ENCODE measurements around the gene TMED10. TPM values are rescaled to one million over a fixed set of nuclear protein-coding genes. Genes with fewer than 3 reads are reported as not detected.
"Not testable (repeated sequence)": the region's sequence is repeated elsewhere in the genome, so short reads cannot be mapped to it uniquely, and the experiment has no call there.

Gene TMED10
- total RNA-seq, 2 donors from 2014 or later = 150 to 243 TPM

DNA sequence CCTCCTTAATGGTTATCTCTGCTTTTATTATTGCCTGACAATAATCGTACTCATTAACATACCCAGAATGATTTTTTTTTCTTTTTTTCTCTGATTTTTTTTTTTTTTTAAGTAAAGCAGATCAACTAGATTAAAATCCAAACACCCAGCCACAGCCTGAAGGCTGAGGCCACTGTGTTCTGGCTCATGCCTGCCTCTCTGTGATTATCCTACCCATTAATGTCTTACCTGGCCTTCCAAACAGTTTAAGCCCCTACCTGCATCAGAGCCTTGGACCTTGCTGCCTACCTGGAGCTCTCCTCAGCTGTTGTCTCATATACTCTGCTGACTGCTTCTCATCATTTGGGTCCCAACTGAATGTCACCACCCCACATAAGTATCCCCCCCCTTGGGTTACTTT, 6.8 kb upstream of the TMED10 start:
- no peak for DNase-seq
- Histone ChIP-seq H3K4me3 (no peak overlapping the region), H3K27me3 (no peaks in the 10 kb centered on the region), H3K27ac (peak overlapping the region in 3 of 4 donors; percentile 12 to 45 (median 37)), H3K36me3 (replicated peaks in 1 of 2; ENCODE audit: insufficient read depth in 1 of 2, low read depth in 2 of 2) (no peaks in the 10 kb centered on the region), H3K4me1 (peaks cover 5% of the 10 kb centered on the region), H3K9me3 (no peaks in the 10 kb centered on the region)
- peak; percentile 41 for ATAC-seq
- 7 to 26% methylated on average over 1 of the region's 1 CpG for WGBS, 2 donors
- TF ChIP-seq, protein P1, sequence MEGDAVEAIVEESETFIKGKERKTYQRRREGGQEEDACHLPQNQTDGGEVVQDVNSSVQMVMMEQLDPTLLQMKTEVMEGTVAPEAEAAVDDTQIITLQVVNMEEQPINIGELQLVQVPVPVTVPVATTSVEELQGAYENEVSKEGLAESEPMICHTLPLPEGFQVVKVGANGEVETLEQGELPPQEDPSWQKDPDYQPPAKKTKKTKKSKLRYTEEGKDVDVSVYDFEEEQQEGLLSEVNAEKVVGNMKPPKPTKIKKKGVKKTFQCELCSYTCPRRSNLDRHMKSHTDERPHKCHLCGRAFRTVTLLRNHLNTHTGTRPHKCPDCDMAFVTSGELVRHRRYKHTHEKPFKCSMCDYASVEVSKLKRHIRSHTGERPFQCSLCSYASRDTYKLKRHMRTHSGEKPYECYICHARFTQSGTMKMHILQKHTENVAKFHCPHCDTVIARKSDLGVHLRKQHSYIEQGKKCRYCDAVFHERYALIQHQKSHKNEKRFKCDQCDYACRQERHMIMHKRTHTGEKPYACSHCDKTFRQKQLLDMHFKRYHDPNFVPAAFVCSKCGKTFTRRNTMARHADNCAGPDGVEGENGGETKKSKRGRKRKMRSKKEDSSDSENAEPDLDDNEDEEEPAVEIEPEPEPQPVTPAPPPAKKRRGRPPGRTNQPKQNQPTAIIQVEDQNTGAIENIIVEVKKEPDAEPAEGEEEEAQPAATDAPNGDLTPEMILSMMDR (IDR thresholded peaks at IDR 0.05) = no peak
- TF ChIP-seq POLR2A (IDR thresholded peaks at IDR 0.05) = no peak
- intact Hi-C loops (cut with DNase I) = no loop called here

DNA sequence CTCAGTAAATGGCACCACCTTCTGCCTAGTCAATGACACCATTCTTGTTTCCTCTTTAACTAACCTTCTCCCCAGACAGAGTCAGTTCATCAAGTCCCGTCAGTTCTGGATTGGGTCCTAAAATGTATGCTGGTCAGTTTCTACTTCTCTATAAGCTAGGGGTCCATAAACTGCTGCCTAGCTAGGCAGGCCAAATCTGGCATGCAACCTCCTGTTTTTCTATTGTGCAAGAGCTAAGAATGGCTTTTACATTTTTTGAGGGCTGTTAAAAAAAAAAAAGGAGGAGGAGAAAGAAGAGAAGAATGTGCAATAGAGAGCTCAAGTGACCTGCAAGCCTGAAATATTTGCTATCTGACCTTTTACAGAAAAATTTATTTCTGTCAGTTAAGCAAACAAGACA, 6.4 kb upstream of the TMED10 start:
- H3K27me3 ChIP-seq = no peaks in the 10 kb centered on the region
- H3K4me3 ChIP-seq = no peak overlapping the region
- H3K36me3 ChIP-seq (replicated peaks in 1 of 2; ENCODE audit: insufficient read depth in 1 of 2, low read depth in 2 of 2) = no peaks in the 10 kb centered on the region
- peak overlapping the region in 3 of 4 donors; percentile 12 to 45 (median 37) for H3K27ac ChIP-seq
- WGBS, 2 donors = 35 to 41% methylated on average over 1 of the region's 1 CpG
- H3K4me1 ChIP-seq = peaks cover 5% of the 10 kb centered on the region
- peak in 2 of 4 donors; percentile 22 to 50 for DNase-seq
- ATAC-seq = peak; percentile 61
- no peaks in the 10 kb centered on the region for H3K9me3 ChIP-seq
- intact Hi-C loops (cut with DNase I) = no loop called here
- TF ChIP-seq, protein P1 (IDR thresholded peaks at IDR 0.05) = no peak
- no peak for TF ChIP-seq POLR2A (IDR thresholded peaks at IDR 0.05)

DNA sequence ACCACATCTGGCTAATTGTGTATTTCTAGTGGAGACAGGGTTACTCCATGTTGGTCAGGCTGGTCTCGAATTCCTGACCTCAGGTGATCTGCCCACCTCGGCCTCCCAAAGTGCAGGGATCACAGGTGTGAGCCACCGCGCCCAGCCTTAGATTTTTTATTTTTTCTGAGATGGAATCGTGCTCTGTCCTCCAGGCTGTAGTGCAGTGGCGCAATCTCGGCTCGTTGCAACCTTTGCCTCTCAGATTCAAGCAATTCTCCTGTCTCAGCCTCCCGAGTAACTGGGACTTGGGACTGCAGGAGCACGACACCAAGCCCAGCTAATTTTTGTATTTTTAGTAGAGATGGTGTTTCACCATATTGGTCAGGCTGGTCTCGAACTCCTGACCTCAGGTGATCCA, 5.8 kb upstream of the TMED10 start:
- DNase-seq; H3K4me1 ChIP-seq; H3K36me3 ChIP-seq (replicated peaks in 1 of 2; ENCODE audit: insufficient read depth in 1 of 2, low read depth in 2 of 2); intact Hi-C loops (cut with DNase I); H3K27me3 ChIP-seq; H3K4me3 ChIP-seq; ATAC-seq; H3K9me3 ChIP-seq: not testable (repeated sequence)
- H3K27ac ChIP-seq = peak overlapping the region in 3 of 4 donors; percentile 12 to 45 (median 37)
- 75 to 82% methylated on average over 11 of the region's 11 CpGs for WGBS, 2 donors

DNA sequence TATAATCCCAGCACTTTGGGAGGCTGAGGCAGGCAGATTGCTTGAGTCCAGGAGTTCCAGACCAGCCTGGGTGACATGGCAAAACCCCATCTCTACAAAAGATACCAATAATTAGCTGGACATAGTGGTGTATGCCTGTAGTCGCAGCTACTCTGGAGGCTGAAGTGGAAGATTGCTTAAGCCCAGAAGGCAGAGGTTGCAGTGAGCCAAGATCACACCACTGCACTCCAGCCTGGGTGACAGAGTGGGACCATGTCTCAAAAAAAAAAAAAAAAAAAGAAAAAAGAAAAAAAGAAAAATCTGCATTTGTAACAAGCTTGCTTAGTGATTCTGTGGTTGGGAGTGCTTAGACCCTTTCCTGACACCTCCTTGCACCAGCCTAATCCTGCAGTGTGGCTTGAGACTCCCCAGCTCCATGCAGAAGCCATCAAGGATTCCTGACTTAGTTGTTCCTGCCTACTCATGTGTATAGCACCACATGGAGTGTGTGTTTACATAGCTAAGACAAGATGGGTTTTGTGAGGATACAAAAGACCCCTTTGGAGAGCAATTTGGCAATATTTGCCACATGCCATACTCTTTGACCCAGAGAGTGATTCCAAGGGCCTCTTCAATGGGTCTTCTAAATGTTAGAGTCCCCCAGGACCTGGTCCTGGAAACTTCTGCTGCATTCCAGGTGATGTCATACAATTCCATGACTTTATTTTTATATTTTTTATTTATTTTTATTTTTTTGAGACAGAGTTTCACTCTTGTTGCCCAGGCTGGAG, 5.1 kb upstream of the TMED10 start:
- 86 to 91% methylated on average over 1 of the region's 1 CpG for WGBS, 2 donors
- intact Hi-C loops (cut with DNase I) = no loop called here
- no peaks in the 10 kb centered on the region for H3K27me3 ChIP-seq
- TF ChIP-seq, protein P1 (IDR thresholded peaks at IDR 0.05) = no peak
- no peak overlapping the region for H3K4me3 ChIP-seq
- H3K9me3 ChIP-seq = no peaks in the 10 kb centered on the region
- DNase-seq (no peak), ATAC-seq (no peak)
- peaks cover 5% of the 10 kb centered on the region for H3K4me1 ChIP-seq
- no peak overlapping the region for H3K27ac ChIP-seq
- no peaks in the 10 kb centered on the region for H3K36me3 ChIP-seq (replicated peaks in 1 of 2; ENCODE audit: insufficient read depth in 1 of 2, low read depth in 2 of 2)

DNA sequence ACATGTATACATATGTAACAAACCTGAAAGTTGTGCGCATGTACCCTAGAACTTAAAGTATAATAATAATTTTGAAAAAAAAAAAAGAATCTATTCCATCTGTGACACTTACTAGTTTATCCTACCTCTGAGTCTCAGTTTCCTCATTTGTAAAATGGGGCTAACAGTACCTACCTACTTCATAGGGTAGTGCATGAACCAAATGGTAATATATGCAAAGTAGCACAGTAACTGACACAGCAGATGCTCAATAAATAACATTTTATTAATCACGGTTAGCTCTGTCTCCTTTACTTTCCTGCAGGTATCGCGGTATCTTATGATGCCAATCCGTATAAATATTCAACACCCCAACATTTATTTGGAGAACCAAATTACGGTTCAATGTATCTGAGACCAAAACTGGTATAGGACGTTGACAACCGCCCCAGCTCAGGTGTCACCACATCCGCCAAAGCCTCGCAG, 703 bp downstream of the TMED10 start:
- no peak for TF ChIP-seq POLR2A (IDR thresholded peaks at IDR 0.05)
- TF ChIP-seq, protein P1 (IDR thresholded peaks at IDR 0.05) = no peak
- peak overlapping the region; percentile 75 to 89 for H3K4me3 ChIP-seq
- H3K36me3 ChIP-seq (replicated peaks in 1 of 2; ENCODE audit: insufficient read depth in 1 of 2, low read depth in 2 of 2) = no peaks in the 10 kb centered on the region
- H3K4me1 ChIP-seq = peaks cover 43% of the 10 kb centered on the region
- H3K27ac ChIP-seq = peak overlapping the region; percentile 94 to 100 (median 99)
- peak; percentile 1 for ATAC-seq
- WGBS, 2 donors = 3% methylated on average over 10 of the region's 10 CpGs
- DNase-seq = no peak
- no peaks in the 10 kb centered on the region for H3K27me3 ChIP-seq
- H3K9me3 ChIP-seq = no peaks in the 10 kb centered on the region
- intact Hi-C loops (cut with DNase I) = no loop called here
